GM18951 (cell line): Measurements from ENCODE around the gene FBXL15.

Experiments used
- POLR2A ChIP-seq: IDR thresholded peaks from 4 replicates; pipeline ENCODE4 v1.6.1; 2011; ENCODE audit warnings: mild to moderate bottlenecking; ENCODE audit not compliant: insufficient read length, insufficient read depth; ENCODE audit errors: extremely low read depth
- in situ Hi-C: fragments of 300-500 bp; cut with MboI; formaldehyde crosslinking; loops from one replicate; pipeline ENCODE4 v1.12.0; 2022; ENCODE audit warnings: low sequenced_read_pairs, mixed read lengths, inconsistent platforms; ENCODE audit not compliant: unreplicated experiment

FBXL15 gene

DNA sequence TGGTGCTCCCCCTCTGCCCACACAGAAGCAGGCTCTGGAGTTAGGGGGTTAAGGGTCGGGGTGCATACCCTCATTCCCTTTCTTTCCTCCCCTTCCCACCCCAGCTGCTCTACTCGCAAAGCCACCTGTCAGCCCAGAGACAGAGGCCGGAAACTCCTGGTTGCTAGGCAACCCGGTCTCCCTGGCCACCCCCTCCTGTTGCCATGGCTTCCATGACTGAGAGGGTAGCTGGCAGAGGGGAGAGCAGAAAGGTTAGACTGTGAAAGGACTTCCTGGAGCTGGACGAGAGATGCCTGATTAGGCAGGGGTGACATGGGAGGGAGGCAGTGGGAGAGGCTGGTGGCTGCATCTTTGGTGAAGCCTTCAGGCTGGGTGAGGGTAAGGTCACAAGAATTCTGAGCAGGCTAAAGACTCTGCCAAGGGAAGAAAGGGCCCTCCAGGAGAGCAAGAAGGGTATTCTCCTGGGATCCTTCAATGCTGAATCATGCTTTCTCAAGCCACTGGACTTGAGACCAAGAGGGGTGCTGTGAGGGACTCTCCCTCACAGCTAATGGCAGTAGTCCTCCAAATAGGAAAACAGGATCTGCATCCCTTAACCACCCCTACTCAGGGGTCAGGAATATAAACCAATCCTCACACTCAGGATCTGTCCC lies 7.5 kb upstream of the FBXL15 start:
- no peak for TF ChIP-seq POLR2A
- in situ Hi-C loops = no loop called here

DNA sequence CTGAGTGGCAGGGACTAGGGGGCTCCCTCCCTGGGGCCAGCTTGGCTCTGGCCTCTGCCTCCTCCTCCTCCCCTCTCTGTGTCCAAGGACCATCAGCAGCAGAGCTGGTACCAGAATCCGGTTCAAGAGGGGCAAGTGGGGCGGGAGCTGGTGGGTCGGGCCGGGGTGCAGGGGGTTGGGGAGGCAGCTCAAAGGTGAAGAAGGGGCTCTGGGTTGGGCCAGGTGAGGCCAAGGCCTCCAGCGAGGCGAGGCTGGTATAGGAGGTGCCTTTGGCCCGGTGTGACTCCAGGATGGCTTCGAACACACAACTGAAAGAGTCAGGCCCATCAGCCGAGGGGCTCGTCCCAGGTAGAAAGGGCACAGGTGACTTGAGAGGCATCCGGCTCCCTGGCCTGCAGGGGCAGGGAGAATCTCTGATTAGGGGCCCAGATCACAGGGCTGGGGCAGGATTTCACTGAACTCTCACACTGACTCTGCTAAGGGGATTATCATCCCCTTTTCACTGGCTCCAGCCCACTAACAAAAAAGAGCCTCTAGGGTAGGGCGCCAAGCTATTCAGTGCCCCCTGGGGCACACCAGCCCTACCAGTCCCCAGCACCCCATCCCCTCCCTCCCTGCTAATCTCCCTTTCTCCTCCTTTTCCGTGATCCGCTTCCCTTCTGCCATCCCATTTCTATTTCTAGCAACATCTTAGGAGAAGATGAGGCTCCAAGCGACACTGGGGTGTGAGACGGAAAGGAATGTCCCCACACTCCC lies 6.7 kb upstream of the FBXL15 start:
- TF ChIP-seq POLR2A = no peak
- in situ Hi-C loops = no loop called here

DNA sequence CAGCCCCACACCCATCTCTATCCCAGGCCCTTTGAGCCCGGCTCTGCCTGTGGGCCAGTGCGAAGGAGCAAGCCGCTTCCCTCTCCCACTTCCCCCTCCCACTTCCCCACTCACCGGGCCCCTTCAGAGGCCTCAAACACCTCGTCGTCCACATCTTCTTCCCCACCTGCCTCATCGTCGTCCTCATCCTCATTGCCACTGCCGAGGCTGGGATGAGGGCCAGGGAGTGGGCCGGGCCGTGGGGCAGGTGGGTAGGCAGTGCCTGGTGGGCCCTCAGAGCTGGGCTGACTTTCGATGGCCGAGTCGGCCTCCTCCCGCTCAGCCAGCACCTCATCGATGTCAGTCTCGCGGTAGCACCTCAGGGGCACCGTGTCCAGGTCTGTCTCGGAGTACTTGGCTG lies 5.9 kb upstream of the FBXL15 start:
- in situ Hi-C loops = no loop called here
- no peak for TF ChIP-seq POLR2A

DNA sequence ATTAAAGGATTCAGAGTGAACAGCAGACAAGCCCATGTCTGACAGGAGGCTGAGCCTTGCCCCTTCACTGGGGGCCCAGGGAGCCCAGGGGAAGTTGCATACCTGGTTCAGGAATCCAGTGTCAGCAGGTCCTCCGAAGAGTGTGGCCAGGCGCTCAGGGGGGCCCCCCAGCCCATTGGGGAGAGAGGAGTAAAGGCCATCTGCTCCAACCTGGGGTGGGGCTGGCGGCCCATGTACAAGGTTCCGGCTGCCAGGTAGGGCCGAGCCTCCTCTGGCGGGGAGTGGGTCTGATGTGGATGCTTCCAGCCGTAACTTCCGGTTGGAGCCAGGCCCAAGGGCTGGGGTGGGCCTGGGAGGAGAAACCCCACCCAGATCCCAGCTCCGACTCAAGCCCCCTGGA lies 4.4 kb upstream of the FBXL15 start:
- in situ Hi-C loops = no loop called here
- no peak for TF ChIP-seq POLR2A

DNA sequence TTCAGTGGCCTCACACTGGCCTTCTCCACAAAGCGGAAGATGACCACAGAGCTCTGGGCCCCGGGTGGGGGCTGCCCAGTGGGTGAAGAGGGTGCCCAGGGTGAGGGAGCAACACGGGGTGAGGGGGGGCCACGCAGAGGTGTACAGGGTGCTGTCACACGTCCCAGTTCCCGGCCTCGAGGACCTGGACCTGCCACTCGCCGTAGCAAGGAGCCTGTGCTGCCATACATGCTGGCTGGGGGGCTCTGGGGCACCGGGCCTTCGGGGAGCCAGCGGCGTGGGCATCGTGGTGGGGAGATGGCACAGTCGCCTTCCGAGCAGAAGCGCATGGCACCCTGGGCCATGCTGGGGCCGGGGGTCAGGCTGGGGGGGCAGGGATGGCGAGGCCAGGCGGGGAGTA lies 3.9 kb upstream of the FBXL15 start:
- no peak for TF ChIP-seq POLR2A
- in situ Hi-C loops = no loop called here

DNA sequence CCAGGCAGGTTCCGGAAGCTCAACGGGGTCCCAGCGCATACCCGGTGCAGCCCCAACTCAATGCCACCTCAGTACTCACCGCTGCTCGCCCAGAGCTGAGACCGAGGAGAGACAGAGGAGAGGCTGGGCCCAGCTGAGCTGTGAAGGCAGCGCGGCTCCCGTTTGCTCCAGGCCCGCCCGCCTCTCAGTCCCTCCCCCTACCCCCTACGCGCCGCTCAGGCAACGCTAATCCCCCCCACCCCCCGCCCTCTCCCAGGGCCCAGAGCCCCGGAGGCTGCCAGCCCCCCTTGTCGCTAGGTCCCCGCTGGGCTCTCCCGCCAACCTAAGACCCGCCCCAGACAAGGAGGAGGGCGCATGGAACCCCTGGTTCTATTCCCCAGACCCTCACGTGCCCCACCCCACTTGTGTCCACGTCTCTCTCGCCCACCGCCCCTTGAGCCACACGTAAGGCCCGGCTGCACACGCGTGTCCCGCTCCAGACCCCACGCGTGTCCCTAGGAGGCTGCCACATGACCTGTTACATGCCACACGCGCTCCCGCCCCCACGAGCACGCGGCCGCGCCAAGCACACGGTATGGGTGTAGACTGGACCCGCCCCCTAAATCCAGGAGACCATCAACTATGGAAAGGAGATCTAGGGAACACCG lies 1.9 kb upstream of the FBXL15 start, which contains the start of gene PSD:
Gene PSD, minus strand, starts transcription at position 164 of the 647 bp plus-strand sequence. CDS start 1,747 bp downstream, outside the sequence.
- no peak for TF ChIP-seq POLR2A
- in situ Hi-C loops = no loop called here

DNA sequence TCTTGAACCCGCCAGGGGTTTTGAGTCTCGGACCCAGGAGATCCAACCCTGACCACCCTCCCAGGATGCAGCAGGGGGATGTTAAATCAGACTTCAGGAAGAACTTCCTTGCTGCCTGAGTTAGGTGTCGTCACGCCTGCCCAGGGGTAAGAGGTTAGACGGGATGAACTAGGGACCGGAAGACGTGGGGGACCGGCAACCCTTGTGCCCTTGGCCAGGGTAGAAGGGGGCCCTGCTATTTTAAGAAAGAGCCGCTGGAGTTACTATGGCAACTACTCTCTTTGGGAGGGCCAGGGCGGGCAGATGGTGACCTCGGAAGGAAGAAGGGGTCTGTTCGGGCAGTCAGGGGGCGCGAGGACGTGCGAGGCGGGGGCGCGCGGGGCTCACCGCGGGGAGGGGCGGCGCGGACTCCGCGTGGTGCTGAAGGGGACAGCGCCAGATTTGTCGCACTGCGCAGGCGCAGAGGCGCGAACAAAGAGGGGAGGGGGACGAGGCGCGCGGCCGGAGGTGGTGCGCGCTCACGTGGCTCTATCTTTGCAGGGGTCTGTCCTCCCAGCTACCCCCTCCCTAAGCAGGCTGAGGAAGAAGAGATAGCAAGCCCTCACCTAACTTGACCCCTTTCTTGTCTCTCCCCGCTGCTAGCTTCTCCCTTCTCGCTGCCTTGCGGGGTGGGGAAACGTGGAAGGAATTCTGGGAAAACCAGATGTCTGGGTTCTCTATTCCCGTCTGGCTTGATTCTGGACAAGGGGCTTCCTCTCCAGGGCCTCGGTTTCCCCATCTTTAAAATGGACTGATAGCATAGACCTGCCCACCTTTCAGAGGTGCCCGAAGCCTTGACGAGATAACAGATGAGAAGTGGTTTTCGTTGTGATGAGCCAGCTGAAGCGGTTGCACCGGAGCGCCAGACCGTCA lies 1.1 kb upstream of the FBXL15 start:
- TF ChIP-seq POLR2A = no peak
- in situ Hi-C loops = no loop called here

DNA sequence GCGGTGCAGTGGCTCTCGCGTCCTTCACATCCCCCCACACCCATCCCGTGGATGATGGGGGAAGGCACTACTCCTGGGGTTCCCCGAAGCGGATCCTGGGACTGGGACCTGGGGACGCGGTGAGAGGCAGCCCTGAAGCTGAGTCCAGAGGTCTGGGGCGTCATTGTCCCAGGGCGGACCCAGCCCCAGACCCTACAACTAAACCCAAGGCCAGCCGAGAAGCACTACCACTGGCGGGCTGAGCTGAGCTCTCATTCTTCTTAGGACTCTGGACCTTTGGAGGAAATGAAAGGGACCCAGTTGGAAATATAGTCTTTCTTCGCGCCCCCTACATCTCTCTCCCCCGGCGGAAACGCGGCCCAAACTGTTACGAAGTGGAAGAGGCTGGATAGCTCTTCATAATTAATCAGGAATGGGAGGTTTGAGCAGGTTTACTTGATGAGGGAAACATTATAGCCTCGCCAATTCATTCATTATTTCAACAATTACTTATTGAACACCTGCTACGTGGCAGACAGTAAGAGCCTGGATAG lies 389 bp upstream of the FBXL15 start:
- no peak for TF ChIP-seq POLR2A
- in situ Hi-C loops = no loop called here

DNA sequence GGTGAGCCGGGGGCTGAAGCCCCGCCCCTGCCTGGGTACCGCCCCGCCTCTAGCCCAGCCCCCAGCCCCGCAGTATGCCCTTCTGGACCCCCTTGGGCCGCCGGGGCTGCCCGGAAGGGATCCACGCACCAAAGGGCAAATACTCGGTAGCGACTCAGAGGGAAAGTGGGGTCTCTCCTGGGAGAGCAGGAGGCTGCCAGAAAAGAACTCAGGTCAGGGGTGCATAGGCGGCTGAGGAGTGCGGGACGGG lies 796 bp downstream of the FBXL15 start:
- TF ChIP-seq POLR2A = no peak
- in situ Hi-C loops = no loop called here

DNA sequence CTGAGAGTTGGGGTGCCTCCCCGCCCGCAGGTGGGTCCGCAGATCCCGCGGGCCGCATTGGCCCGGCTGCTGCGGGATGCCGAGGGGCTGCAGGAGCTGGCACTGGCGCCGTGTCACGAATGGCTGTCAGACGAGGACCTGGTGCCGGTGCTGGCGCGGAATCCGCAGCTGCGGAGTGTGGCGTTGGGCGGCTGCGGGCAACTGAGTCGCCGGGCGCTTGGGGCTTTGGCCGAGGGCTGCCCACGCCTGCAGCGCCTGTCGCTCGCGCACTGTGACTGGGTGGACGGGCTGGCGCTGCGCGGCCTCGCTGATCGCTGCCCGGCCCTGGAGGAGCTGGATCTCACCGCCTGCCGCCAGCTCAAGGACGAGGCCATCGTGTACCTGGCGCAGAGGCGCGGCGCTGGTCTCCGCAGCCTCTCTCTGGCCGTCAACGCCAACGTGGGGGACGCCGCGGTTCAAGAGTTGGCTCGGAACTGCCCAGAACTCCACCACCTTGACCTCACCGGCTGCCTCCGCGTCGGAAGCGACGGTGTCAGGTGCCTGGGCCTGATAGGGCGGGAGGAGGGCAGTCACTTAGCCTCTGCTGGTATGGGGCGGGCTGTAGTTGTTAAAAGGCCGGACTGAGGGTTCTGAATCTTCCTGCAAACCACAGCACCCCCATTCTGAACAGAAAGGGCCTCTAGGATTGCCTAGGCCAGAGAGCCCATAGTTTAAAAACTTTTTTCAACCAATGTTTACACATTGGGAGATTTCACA lies 1.3 kb downstream of the FBXL15 start:
- TF ChIP-seq POLR2A = no peak
- in situ Hi-C loops = no loop called here

DNA sequence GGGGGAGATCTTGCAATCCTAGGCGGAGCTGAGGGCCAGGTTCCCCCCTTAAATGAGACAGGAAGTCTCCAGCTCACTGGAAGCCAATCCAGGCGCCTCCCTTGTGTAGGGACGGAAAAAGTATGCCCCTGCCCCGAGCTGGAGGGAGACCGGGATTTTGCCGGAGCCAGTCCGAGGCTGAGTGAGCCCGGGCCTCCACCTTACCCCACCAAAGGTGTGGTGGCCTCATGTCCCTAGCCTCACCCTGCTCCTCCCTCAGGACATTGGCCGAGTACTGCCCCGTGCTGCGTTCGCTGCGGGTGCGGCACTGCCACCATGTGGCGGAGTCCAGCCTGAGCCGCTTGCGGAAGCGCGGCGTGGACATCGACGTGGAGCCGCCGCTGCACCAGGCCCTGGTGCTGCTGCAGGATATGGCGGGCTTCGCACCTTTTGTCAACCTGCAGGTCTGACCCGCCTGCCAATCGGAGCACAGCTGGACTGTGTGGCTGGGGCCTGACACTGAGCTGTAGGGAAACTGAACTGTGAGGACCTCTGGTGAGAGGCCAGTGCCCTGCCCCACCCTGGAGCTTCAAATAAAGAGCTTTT lies 2.0 kb downstream of the FBXL15 start:
- peak; percentile 21 for TF ChIP-seq POLR2A
- in situ Hi-C loops = no loop called here
